NCI-H1436 (cell line): ENCODE measurements around the gene RAB44.

Experiments
- DNase-seq: peaks from one replicate; lab custom pipeline; 2025; lab: John Stamatoyannopoulos, UW

RAB44 gene

DNA sequence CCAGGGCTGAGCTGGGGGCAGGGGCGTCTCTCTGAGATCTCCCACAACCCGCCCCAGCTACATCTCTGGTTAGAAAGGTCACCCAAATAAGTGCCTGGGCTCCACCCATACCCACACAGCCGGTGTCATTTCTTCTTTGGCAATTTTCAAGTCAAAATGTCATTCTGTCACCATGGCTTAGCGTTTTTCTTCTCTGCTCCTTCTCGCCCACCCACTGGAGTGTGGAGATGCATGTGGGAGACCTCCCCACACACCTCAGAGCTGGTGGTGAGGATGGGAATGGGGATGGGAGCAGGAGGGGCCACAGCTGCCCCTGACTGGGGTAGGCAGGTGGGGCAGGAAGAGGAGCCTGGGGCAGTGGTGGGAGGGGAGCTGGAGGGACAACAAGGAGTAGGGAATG lies 78.5 kb downstream of the RAB44 start:
- DNase-seq: no peak

DNA sequence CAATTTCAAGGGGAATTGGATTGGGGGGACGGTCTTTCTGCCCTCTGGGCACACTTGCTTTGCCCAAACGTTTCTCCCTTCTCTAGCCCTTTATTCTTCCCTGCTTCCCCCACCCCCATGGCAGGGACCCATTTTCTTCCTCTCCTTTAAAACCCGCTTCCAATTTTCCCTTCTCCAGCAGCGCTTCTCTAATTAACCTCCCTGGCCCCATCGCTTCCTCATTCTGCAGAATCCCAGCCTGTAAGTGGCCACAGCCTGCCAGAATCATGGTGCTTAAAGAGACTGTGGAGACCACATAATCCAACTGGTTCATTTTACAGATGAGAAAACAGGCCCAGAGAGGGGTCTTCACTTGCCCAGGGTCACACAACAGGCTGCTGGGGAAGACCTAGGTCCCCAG lies 80.2 kb downstream of the RAB44 start:
- no peak for DNase-seq

DNA sequence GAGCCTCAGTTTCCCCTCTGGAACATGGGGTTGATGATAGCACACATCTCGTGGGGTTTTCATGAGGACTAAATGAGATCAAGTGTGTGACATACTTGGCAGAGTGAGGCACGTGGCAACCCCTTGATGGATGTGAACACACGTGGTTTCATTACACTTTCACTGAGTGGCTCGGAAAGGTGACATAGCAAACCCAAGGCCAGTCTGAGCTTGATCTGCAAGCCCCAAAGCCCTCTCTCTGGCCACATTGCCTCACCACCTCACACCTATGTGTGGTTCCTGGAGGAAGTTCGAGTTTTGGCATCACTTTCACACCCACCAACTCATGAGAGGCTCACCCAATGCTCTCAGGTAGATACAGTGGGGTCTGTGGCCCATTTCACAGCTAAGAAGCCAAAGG lies 81.6 kb downstream of the RAB44 start:
- no peak for DNase-seq

DNA sequence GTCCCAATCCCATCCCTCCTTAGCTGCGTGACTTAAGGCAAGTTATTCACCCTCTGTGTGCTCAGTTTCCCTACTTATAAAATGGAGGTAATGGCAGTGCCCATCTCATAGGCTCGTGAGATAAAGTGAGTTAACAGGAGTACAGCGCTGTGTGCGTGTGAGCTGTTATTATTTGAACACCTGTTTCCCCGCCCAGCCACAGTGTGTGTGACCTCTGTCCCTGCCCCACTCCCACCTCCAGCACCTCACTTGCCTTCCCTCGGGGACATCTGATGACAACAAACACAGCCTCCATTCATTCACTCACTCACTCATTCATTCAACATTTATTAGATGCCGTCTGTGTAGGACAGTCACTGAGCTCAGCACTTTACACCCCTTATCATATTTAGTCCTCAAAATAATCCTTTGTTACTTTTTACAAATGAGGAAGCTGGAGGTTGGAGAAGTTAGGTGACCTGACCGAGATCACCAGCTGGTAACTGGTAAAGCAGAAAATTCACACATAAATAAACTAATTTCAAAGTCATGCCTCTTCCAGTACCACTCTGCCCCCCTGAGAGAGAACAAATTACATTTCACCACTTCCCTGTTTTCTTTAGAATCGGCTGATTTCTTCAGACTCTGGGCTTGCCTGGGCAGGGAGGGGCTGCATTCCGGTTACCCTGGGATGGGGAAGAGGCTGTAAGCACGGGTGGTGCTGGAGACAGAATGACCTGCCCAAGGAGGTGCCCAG lies 83.0 kb downstream of the RAB44 start:
- DNase-seq: no peak

GRCh38 chr6:36781669-36782068 lies 84.0 kb downstream of the RAB44 start:
- DNase-seq: no peak
